Upper lobe of right lung (tissue), 1 donor: ENCODE data around the gene GARIN5B. TPM values are rescaled to one million over a fixed set of nuclear protein-coding genes. Genes with fewer than 3 reads are reported as not detected.

ENCODE experiments used
- ATAC-seq: fragments of 200-7000 bp; cut with Tn5 transposase; one replicate; pipeline ENCODE4 v1.9.1; 2020; ENCODE audit warnings: mild to moderate bottlenecking, moderate library complexity
- DNase-seq: peaks from one replicate; pipeline ENCODE4 v3.0.0-alpha.2; 2020
- H3K27ac ChIP-seq: fragments of 200-600 bp; one replicate; pipeline ENCODE4 v1.8.0; 2022
- H3K27me3 ChIP-seq: fragments of 200-600 bp; one replicate; pipeline ENCODE4 v1.8.0; 2022; ENCODE audit warnings: mild to moderate bottlenecking
- H3K36me3 ChIP-seq: fragments of 200-600 bp; one replicate; pipeline ENCODE4 v1.8.0; 2022
- H3K4me1 ChIP-seq: fragments of 200-600 bp; one replicate; pipeline ENCODE4 v1.8.0; 2022
- H3K4me3 ChIP-seq: fragments of 200-600 bp; one replicate; pipeline ENCODE4 v1.8.0; 2022; ENCODE audit warnings: mild to moderate bottlenecking
- H3K9me3 ChIP-seq: fragments of 200-600 bp; one replicate; pipeline ENCODE4 v1.8.0; 2022
- intact Hi-C: fragments of 100-400 bp; cut with DNase I; formaldehyde crosslinking; loops from one replicate; pipeline ENCODE4 v1.11.0; 2022
- total RNA-seq: library from RNA; stranded (reverse); fragmentation: NEBNext Ultra II Directional; extraction: Animal tissue kit (Norgen Biotek cat#: 25700); gene quantifications from one replicate; pipeline ENCODE4 v1.2.1, GENCODE V29; 2021
- TF ChIP-seq, protein P1 (sequence below): fragments of 200-600 bp; IDR thresholded peaks from one replicate; pipeline ENCODE4 v1.8.0; 2022; ENCODE audit warnings: antibody characterized with exemption
- donor health status: DM: no; HTN: yes; CAD: no; lungs with severe emphysema.

The GARIN5B gene
- total RNA-seq, 1 donor from 2014 or later: not detected

DNA sequence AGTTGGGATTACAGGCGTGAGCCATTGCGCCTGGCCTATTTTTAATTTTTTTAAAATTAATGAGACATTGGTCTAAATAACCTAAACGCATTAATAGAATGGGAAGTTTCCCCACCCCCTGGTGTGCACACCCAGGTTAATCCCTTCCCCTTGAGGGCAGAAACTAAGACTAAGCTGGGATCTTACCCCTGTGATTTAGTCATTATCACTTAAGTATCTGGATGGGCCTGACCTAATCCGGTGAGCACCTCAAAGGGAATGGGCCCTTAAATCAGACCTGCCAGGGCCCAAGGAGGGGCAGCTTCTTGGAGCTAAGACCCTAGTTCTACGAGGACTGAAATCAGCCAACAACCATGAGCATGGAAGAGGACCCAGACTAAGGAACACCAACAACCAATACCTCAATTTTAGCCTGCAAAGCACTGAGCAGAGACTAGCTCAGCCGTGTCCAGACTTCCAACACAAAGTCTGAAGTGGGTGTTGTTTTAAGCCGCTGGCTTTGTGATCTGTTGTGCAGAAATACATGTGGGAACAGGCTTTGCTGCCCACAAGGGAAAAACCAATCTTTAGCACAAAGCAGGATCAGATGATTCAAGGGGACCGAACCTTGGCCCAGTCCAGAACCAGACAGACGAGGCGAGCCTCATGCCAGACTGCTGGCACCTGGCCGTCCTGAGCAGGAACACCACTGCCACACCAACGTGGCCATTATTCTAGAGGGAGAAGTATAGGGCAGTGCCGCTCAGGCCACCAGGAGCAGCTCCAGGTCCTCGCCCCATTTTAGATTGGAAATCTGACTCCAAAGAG, 37.4 kb upstream of the GARIN5B start:
- intact Hi-C loops: no loop called here
- Histone ChIP-seq H3K27ac (no peak overlapping the region), H3K27me3 (no peaks in the 10 kb centered on the region), H3K4me1 (peaks cover under 1% of the 10 kb centered on the region), H3K36me3 (peaks cover 33% of the 10 kb centered on the region), H3K9me3 (no peaks in the 10 kb centered on the region), H3K4me3 (no peak overlapping the region)
- TF ChIP-seq, protein P1, sequence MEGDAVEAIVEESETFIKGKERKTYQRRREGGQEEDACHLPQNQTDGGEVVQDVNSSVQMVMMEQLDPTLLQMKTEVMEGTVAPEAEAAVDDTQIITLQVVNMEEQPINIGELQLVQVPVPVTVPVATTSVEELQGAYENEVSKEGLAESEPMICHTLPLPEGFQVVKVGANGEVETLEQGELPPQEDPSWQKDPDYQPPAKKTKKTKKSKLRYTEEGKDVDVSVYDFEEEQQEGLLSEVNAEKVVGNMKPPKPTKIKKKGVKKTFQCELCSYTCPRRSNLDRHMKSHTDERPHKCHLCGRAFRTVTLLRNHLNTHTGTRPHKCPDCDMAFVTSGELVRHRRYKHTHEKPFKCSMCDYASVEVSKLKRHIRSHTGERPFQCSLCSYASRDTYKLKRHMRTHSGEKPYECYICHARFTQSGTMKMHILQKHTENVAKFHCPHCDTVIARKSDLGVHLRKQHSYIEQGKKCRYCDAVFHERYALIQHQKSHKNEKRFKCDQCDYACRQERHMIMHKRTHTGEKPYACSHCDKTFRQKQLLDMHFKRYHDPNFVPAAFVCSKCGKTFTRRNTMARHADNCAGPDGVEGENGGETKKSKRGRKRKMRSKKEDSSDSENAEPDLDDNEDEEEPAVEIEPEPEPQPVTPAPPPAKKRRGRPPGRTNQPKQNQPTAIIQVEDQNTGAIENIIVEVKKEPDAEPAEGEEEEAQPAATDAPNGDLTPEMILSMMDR: no peak
- ATAC-seq: no peak
- no peak for DNase-seq

DNA sequence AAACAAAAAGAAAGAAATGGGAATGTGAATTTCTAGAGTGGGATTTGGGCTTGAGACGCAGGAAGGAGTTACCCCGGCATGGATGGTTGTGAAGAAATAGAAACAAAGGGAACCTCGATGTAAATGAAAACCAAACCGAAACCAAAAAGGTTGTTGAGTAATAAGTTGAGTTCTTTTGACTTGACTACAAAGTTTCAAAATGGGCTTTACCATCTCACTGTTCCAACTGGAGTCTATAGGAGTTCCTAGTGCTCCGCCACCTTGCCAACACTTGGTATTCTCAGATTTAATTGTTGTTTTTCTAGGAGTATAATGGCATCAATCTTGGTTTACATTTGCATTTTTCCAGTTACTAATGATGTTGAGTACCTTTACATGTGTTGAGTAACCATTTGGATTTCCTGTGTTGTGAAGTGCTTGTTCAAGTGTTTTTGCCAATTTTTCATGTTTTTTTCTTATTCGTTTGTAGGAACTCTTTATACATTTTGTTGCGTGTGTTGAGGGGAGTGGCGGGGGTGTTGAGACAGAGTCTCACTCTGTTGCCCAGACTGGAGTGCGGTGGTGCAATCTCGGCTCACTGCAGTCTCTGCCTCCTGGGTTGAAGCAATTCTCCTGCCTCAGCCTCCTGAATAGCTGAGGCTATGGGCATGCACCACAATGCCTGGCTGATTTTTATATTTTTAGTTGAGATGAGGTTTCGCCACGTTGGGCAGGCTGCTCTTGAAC, 35.3 kb upstream of the GARIN5B start:
- DNase-seq: peak; percentile 77
- no peaks in the 10 kb centered on the region for H3K27me3 ChIP-seq
- no peak overlapping the region for H3K27ac ChIP-seq
- no peaks in the 10 kb centered on the region for H3K4me1 ChIP-seq
- intact Hi-C loops: no loop called here
- no peak overlapping the region for H3K4me3 ChIP-seq
- H3K36me3 ChIP-seq: peaks cover 22% of the 10 kb centered on the region
- TF ChIP-seq, protein P1: no peak
- peak; percentile 59 for ATAC-seq
- no peaks in the 10 kb centered on the region for H3K9me3 ChIP-seq

DNA sequence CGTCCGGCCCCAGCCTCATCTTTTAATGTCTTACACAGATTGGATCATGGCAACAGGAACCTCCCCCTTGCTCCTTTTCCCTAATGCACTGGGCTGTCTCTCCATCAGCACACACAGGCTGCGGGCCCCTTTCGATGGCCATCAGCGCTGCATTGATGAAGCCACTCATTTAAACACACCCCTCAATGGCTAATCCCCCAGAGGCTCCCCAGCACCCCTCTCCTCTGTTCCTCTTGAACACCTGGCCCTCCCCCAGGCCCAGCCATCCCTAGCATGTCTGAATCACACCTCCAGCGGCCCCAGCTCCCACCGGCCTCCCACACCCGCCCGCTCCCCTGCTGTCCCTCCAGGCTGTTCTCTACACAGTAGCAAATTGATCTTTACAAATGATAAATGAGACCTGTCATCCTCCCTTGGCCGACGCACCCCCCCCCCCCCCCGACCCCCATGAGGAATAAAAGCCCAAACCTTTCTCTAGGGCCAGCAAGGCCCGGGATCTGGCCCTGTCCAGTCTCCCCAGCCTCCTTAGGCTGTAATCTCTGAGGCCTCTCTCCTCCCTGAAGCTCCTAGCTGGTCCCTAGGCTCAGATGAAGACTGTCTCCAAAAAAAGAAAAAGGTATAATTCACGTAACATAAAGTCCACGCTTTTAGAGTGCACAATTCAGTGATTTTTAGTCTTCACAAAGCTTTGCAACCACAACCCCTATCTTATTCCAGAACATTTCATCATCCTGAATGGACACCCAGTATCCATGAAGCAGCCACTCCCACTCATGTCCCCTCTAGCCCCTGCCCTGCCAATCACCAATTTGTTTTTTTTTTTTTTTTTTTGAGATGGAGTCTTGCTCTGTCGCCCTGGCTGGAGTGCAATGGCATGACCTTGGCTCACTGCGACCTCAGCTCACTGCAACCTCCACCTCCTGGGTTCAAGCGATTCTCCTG, 30.0 kb upstream of the GARIN5B start:
- no peaks in the 10 kb centered on the region for H3K27me3 ChIP-seq
- ATAC-seq (no peak), DNase-seq (no peak)
- H3K9me3 ChIP-seq: no peaks in the 10 kb centered on the region
- peaks cover 30% of the 10 kb centered on the region for H3K36me3 ChIP-seq
- intact Hi-C loops: no loop called here
- TF ChIP-seq, protein P1: no peak
- H3K4me3 ChIP-seq: no peak overlapping the region
- peaks cover 9% of the 10 kb centered on the region for H3K4me1 ChIP-seq
- H3K27ac ChIP-seq: no peak overlapping the region

DNA sequence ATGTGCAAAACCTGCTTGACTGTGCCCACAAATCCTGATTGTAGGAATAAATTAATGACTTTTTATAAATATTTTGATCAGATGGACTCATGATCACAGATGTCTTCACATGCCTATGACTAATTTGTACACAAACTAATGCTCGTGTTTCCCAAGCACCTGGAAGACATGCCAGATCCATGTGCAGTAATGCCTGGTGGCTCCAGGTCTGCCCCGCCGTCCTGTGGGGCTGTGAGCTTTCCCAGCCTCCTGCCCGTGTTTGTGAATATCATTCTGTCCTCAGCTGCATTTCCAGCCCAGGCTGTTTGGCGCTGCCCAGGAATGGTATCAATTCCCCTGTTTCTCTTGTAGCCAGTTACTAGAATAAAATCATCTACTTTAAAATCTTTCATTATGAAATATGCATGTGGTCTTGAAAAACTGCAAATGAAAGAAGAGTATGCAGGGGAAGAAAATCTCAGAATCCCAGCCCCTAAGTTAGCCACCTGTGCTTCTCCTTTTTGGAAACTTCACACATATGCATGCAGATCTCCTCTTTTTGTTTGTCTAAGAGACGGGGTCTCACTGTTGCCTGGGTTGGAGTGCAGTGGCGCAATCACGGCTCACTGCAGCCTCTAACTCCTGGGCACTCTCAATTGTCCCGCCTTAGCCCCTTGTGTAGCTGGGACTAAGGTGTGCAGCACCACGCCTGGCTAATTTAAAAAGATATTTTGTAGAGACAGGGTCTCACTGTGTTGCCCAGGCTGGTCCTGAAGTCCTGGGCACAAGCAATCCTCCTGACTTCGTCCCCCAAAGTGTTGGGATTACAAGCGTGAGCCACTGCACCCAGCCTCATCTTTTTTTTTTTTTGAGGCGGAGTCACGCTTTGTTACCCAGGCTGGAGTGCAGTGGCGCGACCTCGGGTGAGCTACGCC, 28.9 kb upstream of the GARIN5B start:
- DNase-seq (no peak), ATAC-seq (no peak)
- intact Hi-C loops: no loop called here

More for the DNA sequence above, 28.9 kb upstream of the GARIN5B start:
- no peak overlapping the region for H3K27ac ChIP-seq
- peaks cover 21% of the 10 kb centered on the region for H3K4me1 ChIP-seq
- no peaks in the 10 kb centered on the region for H3K9me3 ChIP-seq
- peaks cover 41% of the 10 kb centered on the region for H3K36me3 ChIP-seq
- no peak overlapping the region for H3K4me3 ChIP-seq
- TF ChIP-seq, protein P1: no peak
- no peaks in the 10 kb centered on the region for H3K27me3 ChIP-seq
